ENCODE measurements around the gene VRK2.

Gene VRK2

DNA sequence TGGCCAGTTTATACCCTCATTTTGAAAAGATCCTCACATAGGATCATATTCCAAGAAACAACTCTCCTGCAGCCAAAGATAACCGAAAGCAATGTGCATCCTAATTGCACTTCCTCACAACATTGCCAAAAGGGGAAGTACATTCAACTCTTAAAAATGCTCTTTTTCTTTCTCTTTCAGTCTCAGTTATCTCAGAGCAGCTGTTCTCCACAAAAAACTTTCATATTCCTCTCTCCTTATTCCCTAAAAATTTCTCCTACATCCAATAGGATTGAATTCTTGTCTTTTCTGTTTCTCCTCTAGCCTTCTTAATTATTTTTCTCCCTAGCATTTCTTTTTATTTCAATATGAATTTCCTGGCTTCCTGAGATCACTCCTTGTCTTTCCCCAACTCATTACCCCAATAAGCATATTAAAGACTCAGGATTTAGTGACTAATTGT lies 7.4 kb upstream of the VRK2 start:
- Histone ChIP-seq H3K9me3 (ENCODE audit: insufficient read depth, low read length) (no peaks in the 10 kb centered on the region), H3K9me2 (replicated peaks; ENCODE audit: insufficient read depth, low read length) (no peaks in the 10 kb centered on the region), H3K27ac (ENCODE audit: low read depth, low read length) (no peak overlapping the region), H3K4me2 (ENCODE audit: low read depth, low read length, poor library complexity, severe bottlenecking) (peak overlapping the region; percentile 45), H3K27me3 (ENCODE audit: low read length) (no peaks in the 10 kb centered on the region), H3F3A (ENCODE audit: insufficient read depth) (no peaks in the 10 kb centered on the region; the same call in 1 of the 2 replicates), H3K79me2 (ENCODE audit: insufficient read depth, low read length) (no peaks in the 10 kb centered on the region), H3K36me3 (ENCODE audit: low read length) (no peaks in the 10 kb centered on the region), H3K9ac (ENCODE audit: low read length) (no peak overlapping the region), H2AFZ (ENCODE audit: low read depth, low read length, severe bottlenecking) (peak overlapping the region; percentile 16), H3K4me3 (ENCODE audit: insufficient read depth, low read length, poor library complexity, severe bottlenecking) (no peak overlapping the region), H4K20me1 (ENCODE audit: low read depth, low read length) (no peaks in the 10 kb centered on the region)
- TF ChIP-seq EZH2phosphoT487 (conservative IDR thresholded peaks at IDR 0.05; ENCODE audit: low read length): no peak
- TF ChIP-seq, protein P1, sequence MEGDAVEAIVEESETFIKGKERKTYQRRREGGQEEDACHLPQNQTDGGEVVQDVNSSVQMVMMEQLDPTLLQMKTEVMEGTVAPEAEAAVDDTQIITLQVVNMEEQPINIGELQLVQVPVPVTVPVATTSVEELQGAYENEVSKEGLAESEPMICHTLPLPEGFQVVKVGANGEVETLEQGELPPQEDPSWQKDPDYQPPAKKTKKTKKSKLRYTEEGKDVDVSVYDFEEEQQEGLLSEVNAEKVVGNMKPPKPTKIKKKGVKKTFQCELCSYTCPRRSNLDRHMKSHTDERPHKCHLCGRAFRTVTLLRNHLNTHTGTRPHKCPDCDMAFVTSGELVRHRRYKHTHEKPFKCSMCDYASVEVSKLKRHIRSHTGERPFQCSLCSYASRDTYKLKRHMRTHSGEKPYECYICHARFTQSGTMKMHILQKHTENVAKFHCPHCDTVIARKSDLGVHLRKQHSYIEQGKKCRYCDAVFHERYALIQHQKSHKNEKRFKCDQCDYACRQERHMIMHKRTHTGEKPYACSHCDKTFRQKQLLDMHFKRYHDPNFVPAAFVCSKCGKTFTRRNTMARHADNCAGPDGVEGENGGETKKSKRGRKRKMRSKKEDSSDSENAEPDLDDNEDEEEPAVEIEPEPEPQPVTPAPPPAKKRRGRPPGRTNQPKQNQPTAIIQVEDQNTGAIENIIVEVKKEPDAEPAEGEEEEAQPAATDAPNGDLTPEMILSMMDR (IDR thresholded peaks at IDR 0.05; ENCODE audit: insufficient read depth, low read length, poor library complexity, severe bottlenecking): no peak

DNA sequence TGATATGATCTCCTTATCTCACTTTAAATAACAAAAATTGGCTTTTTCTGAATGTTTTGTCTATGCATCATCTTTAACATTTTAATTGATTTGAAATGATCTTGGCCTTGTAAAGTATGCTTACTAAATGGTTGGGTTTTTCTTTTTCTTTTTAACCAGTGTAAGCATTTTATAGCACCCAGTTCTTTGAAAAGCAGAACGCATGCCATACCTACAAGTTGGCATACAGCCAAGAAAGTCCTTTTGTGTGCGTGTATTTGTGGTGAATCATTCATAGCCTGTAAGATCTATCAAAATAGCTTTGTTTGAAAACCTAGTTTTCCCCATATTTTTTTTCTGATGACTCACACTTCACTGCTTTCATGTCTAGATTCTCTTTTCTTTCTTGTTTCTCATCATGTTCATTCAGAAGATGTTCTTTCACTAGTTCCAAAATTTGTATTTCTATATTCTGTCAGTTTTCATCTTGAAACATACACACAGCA lies 4.1 kb upstream of the VRK2 start:
- Histone ChIP-seq H3K4me3 (ENCODE audit: insufficient read depth, low read length, poor library complexity, severe bottlenecking) (no peak overlapping the region), H4K20me1 (ENCODE audit: low read depth, low read length) (no peaks in the 10 kb centered on the region), H3F3A (ENCODE audit: insufficient read depth) (peaks cover 7% of the 10 kb centered on the region; the same call in 1 of the 2 replicates), H3K9ac (ENCODE audit: low read length) (no peak overlapping the region), H3K9me2 (replicated peaks; ENCODE audit: insufficient read depth, low read length) (no peaks in the 10 kb centered on the region), H2AFZ (ENCODE audit: low read depth, low read length, severe bottlenecking) (no peak overlapping the region), H3K27me3 (ENCODE audit: low read length) (no peaks in the 10 kb centered on the region), H3K27ac (ENCODE audit: low read depth, low read length) (no peak overlapping the region), H3K9me3 (ENCODE audit: insufficient read depth, low read length) (no peaks in the 10 kb centered on the region), H3K79me2 (ENCODE audit: insufficient read depth, low read length) (peaks cover 2% of the 10 kb centered on the region; the same call in 1 of the 2 replicates), H3K4me2 (ENCODE audit: low read depth, low read length, poor library complexity, severe bottlenecking) (no peak overlapping the region), H3K36me3 (ENCODE audit: low read length) (no peaks in the 10 kb centered on the region)
- TF ChIP-seq EZH2phosphoT487 (conservative IDR thresholded peaks at IDR 0.05; ENCODE audit: low read length): no peak
- TF ChIP-seq, protein P1 (IDR thresholded peaks at IDR 0.05; ENCODE audit: insufficient read depth, low read length, poor library complexity, severe bottlenecking): no peak

DNA sequence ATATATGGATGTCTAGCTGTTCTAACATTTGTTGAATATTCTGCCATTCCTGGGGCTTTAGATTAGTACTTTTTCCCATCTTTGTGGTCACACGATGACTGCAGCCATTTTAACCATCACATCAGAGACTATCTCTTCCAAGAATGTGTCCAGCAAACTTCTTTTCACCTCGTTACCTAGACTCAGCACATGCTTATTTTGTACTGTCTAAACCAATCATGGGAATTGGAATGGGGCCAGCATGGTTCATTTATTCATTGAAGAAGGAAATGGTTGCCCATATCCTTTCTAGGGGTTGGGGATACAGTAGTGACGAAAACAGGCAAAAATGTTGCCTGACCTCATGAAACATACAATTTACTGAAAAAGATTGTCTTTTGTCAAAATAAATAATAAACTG lies 2.5 kb upstream of the VRK2 start:
- Histone ChIP-seq H3K9me3 (ENCODE audit: insufficient read depth, low read length) (no peaks in the 10 kb centered on the region), H3F3A (ENCODE audit: insufficient read depth) (peaks cover 10% of the 10 kb centered on the region), H3K4me3 (ENCODE audit: insufficient read depth, low read length, poor library complexity, severe bottlenecking) (no peak overlapping the region), H3K27ac (ENCODE audit: low read depth, low read length) (no peak overlapping the region), H3K79me2 (ENCODE audit: insufficient read depth, low read length) (peaks cover 5% of the 10 kb centered on the region; the same call in 1 of the 2 replicates), H4K20me1 (ENCODE audit: low read depth, low read length) (no peaks in the 10 kb centered on the region), H3K4me2 (ENCODE audit: low read depth, low read length, poor library complexity, severe bottlenecking) (no peak overlapping the region), H3K36me3 (ENCODE audit: low read length) (peaks cover 5% of the 10 kb centered on the region; the same call in 1 of the 2 replicates), H3K9me2 (replicated peaks; ENCODE audit: insufficient read depth, low read length) (no peaks in the 10 kb centered on the region), H3K27me3 (ENCODE audit: low read length) (no peaks in the 10 kb centered on the region), H3K9ac (ENCODE audit: low read length) (no peak overlapping the region), H2AFZ (ENCODE audit: low read depth, low read length, severe bottlenecking) (no peak overlapping the region)
- TF ChIP-seq, protein P1 (IDR thresholded peaks at IDR 0.05; ENCODE audit: insufficient read depth, low read length, poor library complexity, severe bottlenecking): no peak
- TF ChIP-seq EZH2phosphoT487 (conservative IDR thresholded peaks at IDR 0.05; ENCODE audit: low read length): no peak

All from SU-DHL-6 (cell line).